Measurements from ENCODE around the gene SCG3.

GRCh38 chr15:51697163-51697562 is 15.9 kb downstream of the SCG3 start:
- TF ChIP-seq, protein P1, sequence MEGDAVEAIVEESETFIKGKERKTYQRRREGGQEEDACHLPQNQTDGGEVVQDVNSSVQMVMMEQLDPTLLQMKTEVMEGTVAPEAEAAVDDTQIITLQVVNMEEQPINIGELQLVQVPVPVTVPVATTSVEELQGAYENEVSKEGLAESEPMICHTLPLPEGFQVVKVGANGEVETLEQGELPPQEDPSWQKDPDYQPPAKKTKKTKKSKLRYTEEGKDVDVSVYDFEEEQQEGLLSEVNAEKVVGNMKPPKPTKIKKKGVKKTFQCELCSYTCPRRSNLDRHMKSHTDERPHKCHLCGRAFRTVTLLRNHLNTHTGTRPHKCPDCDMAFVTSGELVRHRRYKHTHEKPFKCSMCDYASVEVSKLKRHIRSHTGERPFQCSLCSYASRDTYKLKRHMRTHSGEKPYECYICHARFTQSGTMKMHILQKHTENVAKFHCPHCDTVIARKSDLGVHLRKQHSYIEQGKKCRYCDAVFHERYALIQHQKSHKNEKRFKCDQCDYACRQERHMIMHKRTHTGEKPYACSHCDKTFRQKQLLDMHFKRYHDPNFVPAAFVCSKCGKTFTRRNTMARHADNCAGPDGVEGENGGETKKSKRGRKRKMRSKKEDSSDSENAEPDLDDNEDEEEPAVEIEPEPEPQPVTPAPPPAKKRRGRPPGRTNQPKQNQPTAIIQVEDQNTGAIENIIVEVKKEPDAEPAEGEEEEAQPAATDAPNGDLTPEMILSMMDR (IDR thresholded peaks at IDR 0.05) = no peak
- TF ChIP-seq EP300 (IDR thresholded peaks at IDR 0.05; ENCODE audit: borderline replicate concordance in 1 of 2, low read depth in 1 of 2, low read length in 1 of 2) = no peak
- no peak for TF ChIP-seq RFX5 (IDR thresholded peaks at IDR 0.05; ENCODE audit: low read length)
- TF ChIP-seq MXI1 (IDR thresholded peaks at IDR 0.05; ENCODE audit: low read depth, low read length) = no peak
- no peak for TF ChIP-seq RAD21 (IDR thresholded peaks at IDR 0.05; ENCODE audit: low read length)
- TF ChIP-seq, protein P2, sequence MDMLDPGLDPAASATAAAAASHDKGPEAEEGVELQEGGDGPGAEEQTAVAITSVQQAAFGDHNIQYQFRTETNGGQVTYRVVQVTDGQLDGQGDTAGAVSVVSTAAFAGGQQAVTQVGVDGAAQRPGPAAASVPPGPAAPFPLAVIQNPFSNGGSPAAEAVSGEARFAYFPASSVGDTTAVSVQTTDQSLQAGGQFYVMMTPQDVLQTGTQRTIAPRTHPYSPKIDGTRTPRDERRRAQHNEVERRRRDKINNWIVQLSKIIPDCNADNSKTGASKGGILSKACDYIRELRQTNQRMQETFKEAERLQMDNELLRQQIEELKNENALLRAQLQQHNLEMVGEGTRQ (IDR thresholded peaks at IDR 0.05; ENCODE audit: borderline replicate concordance, low read depth, low read length) = no peak
- no peak for TF ChIP-seq RXRA (IDR thresholded peaks at IDR 0.05; ENCODE audit: borderline replicate concordance, low read depth)
- no peak for TF ChIP-seq SMC3 (IDR thresholded peaks at IDR 0.05; ENCODE audit: low read depth, low read length)
- no peak for TF ChIP-seq MEF2A (IDR thresholded peaks at IDR 0.05; ENCODE audit: borderline replicate concordance, low read depth)
